M059J (cell line): ENCODE measurements around the gene RNF213. TPM values are rescaled to one million over a fixed set of nuclear protein-coding genes. Genes with fewer than 3 reads are reported as not detected.
"Not testable (repeated sequence)": the region's sequence is repeated elsewhere in the genome, so short reads cannot be mapped to it uniquely, and the experiment has no call there.

Source experiments
- DNase-seq: peaks from one replicate; pipeline ENCODE4 v3.0.0-alpha.2; 2012; ENCODE audit warnings: low read depth
- total RNA-seq: library from RNA; depleted of rRNA; stranded (reverse); fragments of >200 nt; shearing (Covaris generic); gene quantifications from 2 replicates; pipeline ENCODE4 v1.2.3, GENCODE V29; 2014

The RNF213 gene
- total RNA-seq, 1 experiment from 2014 or later = 66.4 TPM

- DNase-seq = no peak
These were observed 7.8 kb downstream of the RNF213 start for GRCh38 chr17:80268427-80268826.

GRCh38 chr17:80269405-80269807 is 8.8 kb downstream of the RNF213 start:
- no peak for DNase-seq

- DNase-seq = no peak
These were observed 9.5 kb downstream of the RNF213 start for GRCh38 chr17:80270104-80270503.

GRCh38 chr17:80270836-80271235 is 10.2 kb downstream of the RNF213 start:
- no peak for DNase-seq

- DNase-seq = no peak
These were observed 11.7 kb downstream of the RNF213 start for GRCh38 chr17:80272366-80272765.

- no peak for DNase-seq
These were observed 13.7 kb downstream of the RNF213 start for GRCh38 chr17:80274331-80274730.

- no peak for DNase-seq
These were observed 14.3 kb downstream of the RNF213 start for GRCh38 chr17:80274871-80275449.

GRCh38 chr17:80275857-80276256 is 15.2 kb downstream of the RNF213 start:
- DNase-seq = not testable (repeated sequence)

GRCh38 chr17:80277751-80278671 is 17.4 kb downstream of the RNF213 start:
- peak; percentile 50 for DNase-seq

- no peak for DNase-seq
These were observed 19.2 kb downstream of the RNF213 start for GRCh38 chr17:80279895-80280294.

- DNase-seq = no peak
These were observed 20.9 kb downstream of the RNF213 start for GRCh38 chr17:80281516-80281915.

- DNase-seq = no peak
These were observed 22.6 kb downstream of the RNF213 start for GRCh38 chr17:80283116-80283852.

GRCh38 chr17:80284631-80285030 is 24.0 kb downstream of the RNF213 start:
- DNase-seq = no peak

- DNase-seq = no peak
These were observed 24.7 kb downstream of the RNF213 start for GRCh38 chr17:80285237-80285920.

- no peak for DNase-seq
These were observed 25.9 kb downstream of the RNF213 start for GRCh38 chr17:80286638-80286960.

- no peak for DNase-seq
These were observed 26.4 kb downstream of the RNF213 start for GRCh38 chr17:80287038-80287437.

GRCh38 chr17:80287806-80288567 is 27.3 kb downstream of the RNF213 start:
- DNase-seq = no peak

GRCh38 chr17:80289616-80290015 is 29.0 kb downstream of the RNF213 start:
- DNase-seq = no peak

- DNase-seq = no peak
These were observed 29.5 kb downstream of the RNF213 start for GRCh38 chr17:80290156-80290555.

- no peak for DNase-seq
These were observed 30.6 kb downstream of the RNF213 start for GRCh38 chr17:80291260-80291659.
